ENCODE data around the gene ATP5F1B. TPM values are rescaled to one million over a fixed set of nuclear protein-coding genes. Genes with fewer than 3 reads are reported as not detected.

ATP5F1B gene
- total and polyA plus RNA-seq, 2 of the 13 experiments (the other 11 are each of a cell fraction or from before 2014, with no cell fraction given), result 1,051 to 1,180 TPM

DNA sequence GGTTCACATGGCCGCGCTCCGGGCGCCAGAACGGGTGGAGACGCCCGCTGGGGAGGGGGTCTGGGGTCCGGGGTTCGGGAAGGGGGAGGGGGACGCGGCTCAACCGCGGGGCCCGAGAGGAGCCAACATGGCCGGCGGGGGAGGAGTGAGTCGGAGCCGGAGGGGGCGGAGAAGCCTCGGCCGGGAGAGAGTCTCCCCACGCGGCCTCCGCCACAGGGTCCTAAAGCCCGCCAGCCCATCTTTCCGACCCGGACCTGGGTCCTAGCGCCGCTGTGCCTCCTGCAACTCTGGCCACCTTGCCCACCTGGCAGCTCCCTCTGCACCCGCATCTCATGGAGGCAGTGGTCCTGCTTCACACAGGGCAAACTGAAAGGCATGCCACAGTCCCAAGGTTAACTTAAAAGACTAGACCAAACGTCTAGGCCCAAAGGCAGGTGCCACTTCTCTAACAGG lies 15.6 kb downstream of the ATP5F1B start, which contains the start of gene BAZ2A (continued):
- TF ChIP-seq, protein P1, sequence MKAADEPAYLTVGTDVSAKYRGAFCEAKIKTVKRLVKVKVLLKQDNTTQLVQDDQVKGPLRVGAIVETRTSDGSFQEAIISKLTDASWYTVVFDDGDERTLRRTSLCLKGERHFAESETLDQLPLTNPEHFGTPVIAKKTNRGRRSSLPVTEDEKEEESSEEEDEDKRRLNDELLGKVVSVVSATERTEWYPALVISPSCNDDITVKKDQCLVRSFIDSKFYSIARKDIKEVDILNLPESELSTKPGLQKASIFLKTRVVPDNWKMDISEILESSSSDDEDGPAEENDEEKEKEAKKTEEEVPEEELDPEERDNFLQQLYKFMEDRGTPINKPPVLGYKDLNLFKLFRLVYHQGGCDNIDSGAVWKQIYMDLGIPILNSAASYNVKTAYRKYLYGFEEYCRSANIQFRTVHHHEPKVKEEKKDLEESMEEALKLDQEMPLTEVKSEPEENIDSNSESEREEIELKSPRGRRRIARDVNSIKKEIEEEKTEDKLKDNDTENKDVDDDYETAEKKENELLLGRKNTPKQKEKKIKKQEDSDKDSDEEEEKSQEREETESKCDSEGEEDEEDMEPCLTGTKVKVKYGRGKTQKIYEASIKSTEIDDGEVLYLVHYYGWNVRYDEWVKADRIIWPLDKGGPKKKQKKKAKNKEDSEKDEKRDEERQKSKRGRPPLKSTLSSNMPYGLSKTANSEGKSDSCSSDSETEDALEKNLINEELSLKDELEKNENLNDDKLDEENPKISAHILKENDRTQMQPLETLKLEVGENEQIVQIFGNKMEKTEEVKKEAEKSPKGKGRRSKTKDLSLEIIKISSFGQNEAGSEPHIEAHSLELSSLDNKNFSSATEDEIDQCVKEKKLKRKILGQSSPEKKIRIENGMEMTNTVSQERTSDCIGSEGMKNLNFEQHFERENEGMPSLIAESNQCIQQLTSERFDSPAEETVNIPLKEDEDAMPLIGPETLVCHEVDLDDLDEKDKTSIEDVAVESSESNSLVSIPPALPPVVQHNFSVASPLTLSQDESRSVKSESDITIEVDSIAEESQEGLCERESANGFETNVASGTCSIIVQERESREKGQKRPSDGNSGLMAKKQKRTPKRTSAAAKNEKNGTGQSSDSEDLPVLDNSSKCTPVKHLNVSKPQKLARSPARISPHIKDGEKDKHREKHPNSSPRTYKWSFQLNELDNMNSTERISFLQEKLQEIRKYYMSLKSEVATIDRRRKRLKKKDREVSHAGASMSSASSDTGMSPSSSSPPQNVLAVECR (CRISPR knock-in tag; IDR thresholded peaks at IDR 0.05; ENCODE audit: borderline replicate concordance), result peak; percentile 83; the same call in 1 of the 2 replicates
- no peak for TF ChIP-seq ZNF749 (CRISPR knock-in tag; IDR thresholded peaks at IDR 0.05; ENCODE audit: borderline replicate concordance)
- no peak for TF ChIP-seq FIP1L1 (IDR thresholded peaks at IDR 0.05; ENCODE audit: borderline replicate concordance, insufficient read depth, low read depth, low read length)
- TF ChIP-seq ZBTB38 (CRISPR knock-in tag; IDR thresholded peaks at IDR 0.05), result peak; percentile 76; the same call in 1 of the 2 replicates
- TF ChIP-seq MBNL3 (CRISPR knock-in tag; conservative IDR thresholded peaks at IDR 0.05), result no peak
- no peak for TF ChIP-seq CENPT (CRISPR knock-in tag; IDR thresholded peaks at IDR 0.05; ENCODE audit: low read depth)
- 0 out of 2 replicates have a peak, but pooled peaks have one; percentile 46 for TF ChIP-seq HMG20B (CRISPR knock-in tag; conservative IDR thresholded peaks at IDR 0.05)
- peak; percentile 84; the same call in 1 of the 2 replicates for TF ChIP-seq KDM3A (CRISPR knock-in tag; IDR thresholded peaks at IDR 0.05; ENCODE audit: low read depth)
- TF ChIP-seq, protein P2, sequence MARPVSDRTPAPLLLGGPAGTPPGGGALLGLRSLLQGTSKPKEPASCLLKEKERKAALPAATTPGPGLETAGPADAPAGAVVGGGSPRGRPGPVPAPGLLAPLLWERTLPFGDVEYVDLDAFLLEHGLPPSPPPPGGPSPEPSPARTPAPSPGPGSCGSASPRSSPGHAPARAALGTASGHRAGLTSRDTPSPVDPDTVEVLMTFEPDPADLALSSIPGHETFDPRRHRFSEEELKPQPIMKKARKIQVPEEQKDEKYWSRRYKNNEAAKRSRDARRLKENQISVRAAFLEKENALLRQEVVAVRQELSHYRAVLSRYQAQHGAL (CRISPR knock-in tag; IDR thresholded peaks at IDR 0.05; ENCODE audit: not compliant biosample characterization), result no peak
- no peak for TF ChIP-seq ZNF367 (CRISPR knock-in tag; IDR thresholded peaks at IDR 0.05; ENCODE audit: borderline replicate concordance)
- TF ChIP-seq ZNF839 (CRISPR knock-in tag; IDR thresholded peaks at IDR 0.05; ENCODE audit: borderline replicate concordance), result no peak
- TF ChIP-seq, protein P3, sequence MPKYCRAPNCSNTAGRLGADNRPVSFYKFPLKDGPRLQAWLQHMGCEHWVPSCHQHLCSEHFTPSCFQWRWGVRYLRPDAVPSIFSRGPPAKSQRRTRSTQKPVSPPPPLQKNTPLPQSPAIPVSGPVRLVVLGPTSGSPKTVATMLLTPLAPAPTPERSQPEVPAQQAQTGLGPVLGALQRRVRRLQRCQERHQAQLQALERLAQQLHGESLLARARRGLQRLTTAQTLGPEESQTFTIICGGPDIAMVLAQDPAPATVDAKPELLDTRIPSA (CRISPR knock-in tag; IDR thresholded peaks at IDR 0.05; ENCODE audit: borderline replicate concordance), result no peak
- no peak for TF ChIP-seq ZNF496 (CRISPR knock-in tag; IDR thresholded peaks at IDR 0.05; ENCODE audit: insufficient replicate concordance)
- no peak for TF ChIP-seq ZBTB21 (CRISPR knock-in tag; IDR thresholded peaks at IDR 0.05)
- 0 out of 2 replicates have a peak, but pooled peaks have one; percentile 60 for TF ChIP-seq ZNF124 (CRISPR knock-in tag; IDR thresholded peaks at IDR 0.05)
- TF ChIP-seq, protein P4, sequence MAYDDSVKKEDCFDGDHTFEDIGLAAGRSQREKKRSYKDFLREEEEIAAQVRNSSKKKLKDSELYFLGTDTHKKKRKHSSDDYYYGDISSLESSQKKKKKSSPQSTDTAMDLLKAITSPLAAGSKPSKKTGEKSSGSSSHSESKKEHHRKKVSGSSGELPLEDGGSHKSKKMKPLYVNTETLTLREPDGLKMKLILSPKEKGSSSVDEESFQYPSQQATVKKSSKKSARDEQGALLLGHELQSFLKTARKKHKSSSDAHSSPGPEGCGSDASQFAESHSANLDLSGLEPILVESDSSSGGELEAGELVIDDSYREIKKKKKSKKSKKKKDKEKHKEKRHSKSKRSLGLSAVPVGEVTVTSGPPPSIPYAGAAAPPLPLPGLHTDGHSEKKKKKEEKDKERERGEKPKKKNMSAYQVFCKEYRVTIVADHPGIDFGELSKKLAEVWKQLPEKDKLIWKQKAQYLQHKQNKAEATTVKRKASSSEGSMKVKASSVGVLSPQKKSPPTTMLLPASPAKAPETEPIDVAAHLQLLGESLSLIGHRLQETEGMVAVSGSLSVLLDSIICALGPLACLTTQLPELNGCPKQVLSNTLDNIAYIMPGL (CRISPR knock-in tag; IDR thresholded peaks at IDR 0.05; ENCODE audit: borderline replicate concordance in 1 of 2, low read depth in 1 of 2), result peak; percentile 55 to 74; a peak in 2 of 4 replicates
- TF ChIP-seq GFI1 (CRISPR knock-in tag; IDR thresholded peaks at IDR 0.05; ENCODE audit: borderline replicate concordance), result no peak
- TF ChIP-seq ZNF558 (CRISPR knock-in tag; IDR thresholded peaks at IDR 0.05; ENCODE audit: borderline replicate concordance), result 0 out of 2 replicates have a peak, but pooled peaks have one; percentile 24
- TF ChIP-seq CBX1 (IDR thresholded peaks at IDR 0.05; ENCODE audit: low read depth), result peak; percentile 18
- peak; percentile 88 for TF ChIP-seq CBFB (CRISPR knock-in tag; IDR thresholded peaks at IDR 0.05)
- peak; percentile 72 for TF ChIP-seq ZNF205 (CRISPR knock-in tag; IDR thresholded peaks at IDR 0.05)
- 0 out of 2 replicates have a peak, but pooled peaks have one; percentile 78 for TF ChIP-seq SSRP1 (CRISPR knock-in tag; IDR thresholded peaks at IDR 0.05)

All from HepG2 (cell line).